GM19328 (cell line): Measurements from ENCODE around the gene RTP3.

Source experiments
- ATAC-seq: cut with Tn5 transposase; IDR thresholded peaks from one replicate; pipeline ENCODE4 v1.9.1; 2021; ENCODE audit warnings: mild to moderate bottlenecking, moderate library complexity; ENCODE audit not compliant: unreplicated experiment

RTP3 gene

GRCh38 chr3:46497556-46498265 is at the start of gene RTP3:
RTP3 (plus strand) TSS chr3:46497976; CDS start chr3:46498063, 87 bp downstream.
- ATAC-seq = no peak

- ATAC-seq = no peak
Measured at GRCh38 chr3:46448721-46449120, 49.1 kb upstream of the RTP3 start.

DNA sequence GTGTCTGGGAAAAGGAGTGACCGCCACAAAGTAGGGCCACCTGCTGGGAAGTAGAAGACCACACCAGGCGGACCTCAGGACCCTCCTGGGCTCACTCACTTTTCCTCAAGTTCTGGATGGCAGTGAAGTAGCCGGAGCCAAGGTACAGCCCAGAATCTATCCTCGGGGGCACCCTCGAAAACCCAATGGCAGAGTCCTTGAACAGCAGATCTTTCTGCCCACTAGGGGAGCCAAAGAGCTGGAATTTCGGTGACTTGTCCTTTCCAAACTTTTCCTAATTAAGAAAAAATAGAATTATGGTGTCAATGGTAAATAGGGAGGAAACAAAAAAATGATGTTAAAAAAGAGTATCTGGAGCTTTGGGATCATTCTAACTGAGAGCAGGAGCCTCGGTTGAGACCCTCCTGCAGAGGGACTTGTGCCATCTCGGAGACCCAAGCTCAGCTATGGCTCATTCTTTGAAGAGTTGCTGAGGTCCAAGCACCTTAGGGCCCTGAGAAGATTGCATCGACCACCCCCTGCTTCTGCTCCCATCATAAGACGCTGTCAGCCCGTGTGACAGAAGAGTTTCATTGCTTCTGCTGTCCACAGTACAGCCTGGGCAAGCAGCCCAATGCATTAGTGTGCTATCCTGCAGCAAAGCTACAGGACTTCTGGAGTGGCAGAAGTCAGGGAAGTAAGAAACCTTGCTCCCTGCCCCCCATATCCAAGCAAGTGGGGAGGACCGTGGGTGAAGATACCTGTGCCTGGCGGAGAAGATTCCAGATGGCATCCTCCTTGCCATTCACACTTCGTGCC is 47.8 kb upstream of the RTP3 start:
- no peak for ATAC-seq

GRCh38 chr3:46453526-46454208 is 44.1 kb upstream of the RTP3 start:
- no peak for ATAC-seq

DNA sequence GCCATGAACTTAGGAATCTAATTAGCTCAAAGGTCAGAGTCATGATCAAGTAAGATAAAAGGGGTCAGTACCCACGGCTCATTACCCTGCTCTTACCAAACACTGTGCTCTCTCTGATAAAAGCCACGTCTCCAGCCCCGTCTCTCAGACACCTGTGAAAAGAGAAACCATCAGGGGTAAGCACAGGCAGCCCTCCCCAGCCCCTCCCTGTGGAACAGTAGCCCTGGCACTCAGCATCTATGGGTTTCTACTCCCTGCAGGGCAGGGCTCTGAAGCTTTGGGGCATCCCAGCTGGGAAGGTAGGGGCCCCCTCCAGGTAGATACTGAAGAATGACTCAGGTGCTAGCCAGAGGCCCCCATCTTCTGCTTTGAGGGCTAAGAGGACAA is 43.6 kb upstream of the RTP3 start:
- ATAC-seq = no peak

- no peak for ATAC-seq
Measured at GRCh38 chr3:46454606-46455005, 43.2 kb upstream of the RTP3 start.

GRCh38 chr3:46455231-46456115 is 42.3 kb upstream of the RTP3 start:
- ATAC-seq = no peak

DNA sequence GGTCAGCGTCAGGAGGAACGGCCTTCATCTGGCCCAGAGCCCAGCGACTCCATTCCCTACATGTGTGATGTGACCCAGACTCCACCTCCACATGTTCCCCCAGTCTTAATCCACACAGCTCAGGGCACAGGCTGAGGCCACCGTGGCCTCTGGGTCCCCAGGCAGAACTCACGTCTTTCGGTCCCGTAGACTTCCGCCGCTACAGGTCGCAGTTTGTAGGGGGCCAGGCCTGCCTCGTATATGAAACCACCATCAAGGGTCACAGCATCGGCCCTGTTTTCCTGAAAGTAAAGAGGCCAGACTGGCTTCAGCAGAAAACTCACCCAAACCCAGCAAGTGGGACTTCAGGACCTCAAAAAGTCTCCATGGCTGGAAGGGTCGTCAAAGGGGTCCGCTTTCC is 41.7 kb upstream of the RTP3 start:
- ATAC-seq = no peak

- no peak for ATAC-seq
Measured at GRCh38 chr3:46460051-46460450, 37.7 kb upstream of the RTP3 start.

GRCh38 chr3:46462111-46462510 is 35.7 kb upstream of the RTP3 start:
- ATAC-seq = no peak

- no peak for ATAC-seq
Measured at GRCh38 chr3:46462511-46462910, 35.3 kb upstream of the RTP3 start.

DNA sequence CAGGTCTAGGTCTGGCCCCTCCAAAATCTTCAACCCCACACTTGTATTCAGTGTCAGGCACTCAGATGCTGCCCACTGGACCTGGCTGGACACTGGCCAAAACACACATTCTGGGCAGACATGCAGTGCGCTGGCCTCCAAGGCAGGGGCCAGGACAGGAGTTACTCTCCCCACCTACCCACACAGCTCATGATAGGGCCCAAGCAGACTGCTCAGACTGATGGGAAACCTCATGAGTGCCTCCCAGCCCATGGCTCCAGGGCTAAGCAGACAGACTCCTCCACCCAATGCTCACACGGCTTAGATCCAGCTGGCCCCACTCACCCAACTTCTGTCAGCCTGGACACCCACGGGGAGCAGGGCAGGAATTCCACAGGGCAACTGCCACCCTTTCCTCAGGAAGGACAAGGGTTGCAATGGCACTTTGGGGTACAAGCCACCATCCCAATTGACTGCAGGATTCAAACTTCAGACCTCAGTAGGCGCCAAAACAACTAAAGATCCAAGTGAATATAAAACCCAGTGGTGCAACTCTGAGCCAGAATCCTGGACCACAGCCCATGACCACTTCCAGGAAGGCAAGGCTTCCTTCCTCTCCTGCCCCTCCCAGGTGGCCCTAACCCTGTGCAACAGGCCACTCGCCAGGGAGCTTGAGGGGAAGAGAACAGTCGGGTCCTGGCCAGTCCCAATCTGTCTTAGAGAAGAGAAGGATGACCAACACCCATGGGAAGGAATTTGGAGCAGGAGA is 34.5 kb upstream of the RTP3 start:
- ATAC-seq = no peak

DNA sequence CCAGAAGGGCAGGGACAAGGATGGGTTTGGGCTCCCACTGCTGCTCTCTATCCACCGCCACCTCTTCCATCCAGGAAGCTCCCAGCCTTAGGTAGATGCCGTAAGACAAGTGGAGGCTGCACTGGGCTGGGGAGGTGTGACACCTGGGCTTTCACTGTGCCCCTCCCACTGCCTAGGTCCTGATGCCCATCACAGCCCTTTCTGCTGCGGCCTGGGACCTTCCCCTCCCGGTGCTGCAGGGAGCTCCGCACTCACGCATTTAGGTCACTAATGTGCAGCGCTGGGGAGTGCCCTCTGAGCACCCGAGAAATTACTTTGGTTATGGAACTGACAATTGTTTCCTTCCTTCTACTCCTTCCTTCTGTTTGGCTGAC is 33.9 kb upstream of the RTP3 start:
- ATAC-seq = no peak

DNA sequence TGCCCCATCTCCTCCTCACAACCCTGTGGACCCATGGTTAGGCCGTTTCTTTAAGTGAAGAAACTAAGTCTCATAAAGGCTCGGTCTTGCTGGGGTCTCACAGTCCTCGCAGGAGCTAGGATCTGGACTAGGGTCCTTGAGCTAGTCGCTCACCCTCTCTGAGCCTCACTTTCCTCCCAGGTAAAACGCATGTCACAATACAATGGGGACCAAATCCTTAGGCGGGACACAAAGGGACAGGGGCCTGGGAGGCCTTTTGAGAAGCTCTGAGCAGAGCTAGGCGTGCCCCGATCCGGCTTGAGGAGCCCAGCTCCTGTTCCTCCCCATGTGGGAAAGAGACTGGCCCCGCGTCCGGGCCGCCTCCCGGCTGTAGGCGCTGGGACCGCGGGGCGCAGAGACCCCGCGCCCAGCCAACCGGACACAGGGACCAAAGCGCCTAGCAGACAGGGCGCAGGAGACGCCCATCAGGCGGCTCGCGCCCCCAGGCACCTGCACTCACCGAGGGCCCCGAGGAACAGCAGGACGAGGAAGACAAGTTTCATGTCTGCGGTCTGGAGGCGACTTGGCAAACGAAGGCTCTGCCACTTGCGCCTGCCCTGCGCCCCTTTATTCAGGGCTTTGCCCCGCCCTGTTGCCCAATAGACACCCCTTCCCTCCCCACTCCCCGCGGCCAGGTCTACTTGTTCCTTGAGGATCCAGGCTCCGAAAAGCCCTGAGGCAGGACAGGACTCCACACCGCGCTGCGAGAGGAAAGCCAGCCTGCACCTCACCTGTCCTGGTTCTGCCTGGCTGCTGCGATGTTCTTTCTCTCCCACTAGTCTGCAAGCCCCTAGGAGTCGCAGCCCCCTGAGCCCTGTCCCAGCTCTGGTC is 33.2 kb upstream of the RTP3 start, which contains the start of gene LTF:
Gene LTF (minus strand): TSS at position 580 of the 870 bp plus-strand sequence. CDS start 38 bp downstream, at position 542.
- no peak for ATAC-seq

GRCh38 chr3:46465196-46465520 is 32.6 kb upstream of the RTP3 start:
- ATAC-seq = no peak

- no peak for ATAC-seq
Measured at GRCh38 chr3:46466273-46466672, 31.5 kb upstream of the RTP3 start.

- ATAC-seq = no peak
Measured at GRCh38 chr3:46466871-46467403, 30.8 kb upstream of the RTP3 start.

GRCh38 chr3:46467562-46467961 is 30.2 kb upstream of the RTP3 start:
- ATAC-seq = no peak
